ENCODE data around the gene BCL2.
"Not testable (repeated sequence)": the region's sequence is repeated elsewhere in the genome, so short reads cannot be mapped to it uniquely, and the experiment has no call there.

The BCL2 gene

GRCh38 chr18:63257453-63257852, 62.1 kb downstream of the BCL2 start:
- no peak for DNase-seq

GRCh38 chr18:63255435-63255834, 64.1 kb downstream of the BCL2 start:
- no peak for DNase-seq

GRCh38 chr18:63254716-63255399, 64.7 kb downstream of the BCL2 start:
- no peak for DNase-seq

- DNase-seq, result no peak
Observed at GRCh38 chr18:63253428-63254372, 65.9 kb downstream of the BCL2 start.

GRCh38 chr18:63253014-63253413, 66.6 kb downstream of the BCL2 start:
- DNase-seq, result no peak

- DNase-seq, result no peak
Observed at GRCh38 chr18:63249771-63250170, 69.8 kb downstream of the BCL2 start.

- no peak for DNase-seq
Observed at GRCh38 chr18:63247926-63248325, 71.6 kb downstream of the BCL2 start.

- DNase-seq, result no peak
Observed at GRCh38 chr18:63247506-63247905, 72.1 kb downstream of the BCL2 start.

- DNase-seq, result no peak
Observed at GRCh38 chr18:63245600-63245999, 74.0 kb downstream of the BCL2 start.

GRCh38 chr18:63244607-63245006, 75.0 kb downstream of the BCL2 start:
- no peak for DNase-seq

- DNase-seq, result no peak
Observed at GRCh38 chr18:63241760-63242159, 77.8 kb downstream of the BCL2 start.

GRCh38 chr18:63241317-63241712, 78.3 kb downstream of the BCL2 start:
- no peak for DNase-seq

GRCh38 chr18:63240531-63241316, 78.8 kb downstream of the BCL2 start:
- DNase-seq, result no peak

GRCh38 chr18:63238693-63239075, 80.9 kb downstream of the BCL2 start:
- no peak for DNase-seq

GRCh38 chr18:63237881-63238692, 81.5 kb downstream of the BCL2 start:
- DNase-seq, result peak in 1 of 2 donors; percentile 64

GRCh38 chr18:63236921-63237846, 82.4 kb downstream of the BCL2 start:
- no peak for DNase-seq

- DNase-seq, result peak in 1 of 2 donors; percentile 46
Observed at GRCh38 chr18:63236406-63236805, 83.2 kb downstream of the BCL2 start.

- DNase-seq, result not testable (repeated sequence)
Observed at GRCh38 chr18:63235920-63236319, 83.6 kb downstream of the BCL2 start.

GRCh38 chr18:63234841-63235240, 84.7 kb downstream of the BCL2 start:
- DNase-seq, result no peak

- DNase-seq, result no peak
Observed at GRCh38 chr18:63234432-63234831, 85.1 kb downstream of the BCL2 start.

- no peak for DNase-seq
Observed at GRCh38 chr18:63233334-63233733, 86.2 kb downstream of the BCL2 start.

Measured in hippocampal formation (tissue), 2 donors.